Measurements from ENCODE around the gene LYZ. TPM values are rescaled to one million over a fixed set of nuclear protein-coding genes. Genes with fewer than 3 reads are reported as not detected.

The LYZ gene
- total RNA-seq = not detected in 2 replicates

DNA sequence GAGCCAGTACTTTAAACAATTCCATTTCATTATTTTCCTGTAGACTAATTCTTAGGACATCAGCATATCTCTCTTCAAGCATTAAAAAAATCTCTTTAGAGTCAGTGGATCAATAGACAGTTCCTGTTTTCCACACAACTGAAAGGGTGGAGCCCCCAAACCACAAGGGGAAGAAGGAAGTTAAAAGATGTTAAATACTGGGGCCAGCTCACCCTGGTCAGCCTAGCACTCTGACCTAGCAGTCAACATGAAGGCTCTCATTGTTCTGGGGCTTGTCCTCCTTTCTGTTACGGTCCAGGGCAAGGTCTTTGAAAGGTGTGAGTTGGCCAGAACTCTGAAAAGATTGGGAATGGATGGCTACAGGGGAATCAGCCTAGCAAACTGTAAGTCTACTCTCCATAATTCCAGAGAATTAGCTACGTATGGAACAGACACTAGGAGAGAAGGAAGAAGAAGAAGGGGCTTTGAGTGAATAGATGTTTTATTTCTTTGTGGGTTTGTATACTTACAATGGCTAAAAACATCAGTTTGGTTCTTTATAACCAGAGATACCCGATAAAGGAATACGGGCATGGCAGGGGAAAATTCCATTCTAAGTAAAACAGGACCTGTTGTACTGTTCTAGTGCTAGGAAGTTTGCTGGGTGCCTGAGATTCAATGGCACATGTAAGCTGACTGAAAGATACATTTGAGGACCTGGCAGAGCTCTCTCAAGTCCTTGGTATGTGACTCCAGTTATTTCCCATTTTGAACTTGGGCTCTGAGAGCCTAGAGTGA is at the start of gene LYZ:
Gene LYZ (plus strand): TSS at position 220 of the 777 bp plus-strand sequence. CDS start 28 bp downstream, at position 248.

GRCh38 chr12:69359531-69360347 is 11.6 kb downstream of the LYZ start, which contains the start of gene YEATS4:
YEATS4 (plus strand) TSS chr12:69359743; CDS start chr12:69359973, 230 bp downstream.

Other genes starting within 250 kb of the LYZ start
- gene CPSF6, start 108.8 kb upstream of the LYZ start, total RNA-seq = 19.7 and 24.3 TPM in 2 replicates
- 9.1 and 27.7 TPM in 2 replicates for gene YEATS4, start 11.4 kb downstream of the LYZ start, total RNA-seq
- 29.3 and 51.8 TPM in 2 replicates for gene FRS2, start 122.0 kb downstream of the LYZ start, total RNA-seq
- gene CCT2, start 237.1 kb downstream of the LYZ start, total RNA-seq = 88.0 and 110 TPM in 2 replicates

All from pericardium fibroblast (primary cell).